ENCODE results near the gene LTK.
A peak's percentile ranks its signal among the peaks of the same experiment; 100 is the strongest.

Gene LTK

GRCh38 chr15:41523097-41523496, 9.5 kb upstream of the LTK start:
- DNase-seq = no peak

- no peak for DNase-seq
Observed at GRCh38 chr15:41521614-41522013, 8.0 kb upstream of the LTK start.

- DNase-seq = no peak
Observed at GRCh38 chr15:41520636-41521035, 7.0 kb upstream of the LTK start.

- DNase-seq = no peak
Observed at GRCh38 chr15:41517895-41518449, 4.3 kb upstream of the LTK start.

- DNase-seq = peak; percentile 32
Observed at GRCh38 chr15:41512940-41513505, 604 bp downstream of the LTK start.

GRCh38 chr15:41512512-41512939, 1.1 kb downstream of the LTK start:
- DNase-seq = no peak

GRCh38 chr15:41511899-41512369, 1.7 kb downstream of the LTK start:
- DNase-seq = peak; percentile 16

GRCh38 chr15:41511331-41511898, 2.2 kb downstream of the LTK start:
- DNase-seq = no peak

- no peak for DNase-seq
Observed at GRCh38 chr15:41510728-41511127, 2.9 kb downstream of the LTK start.

GRCh38 chr15:41507820-41508290, 5.8 kb downstream of the LTK start:
- DNase-seq = no peak

GRCh38 chr15:41506796-41507341, 6.8 kb downstream of the LTK start:
- DNase-seq = peak; percentile 30

GRCh38 chr15:41505776-41506175, 7.9 kb downstream of the LTK start:
- no peak for DNase-seq

GRCh38 chr15:41504751-41505492, 8.7 kb downstream of the LTK start:
- no peak for DNase-seq

- DNase-seq = no peak
Observed at GRCh38 chr15:41503669-41504010, 10.0 kb downstream of the LTK start.

- DNase-seq = no peak
Observed at GRCh38 chr15:41502795-41503668, 10.6 kb downstream of the LTK start.

- peak; percentile 43 for DNase-seq
Observed at GRCh38 chr15:41501931-41502794, 11.5 kb downstream of the LTK start.

GRCh38 chr15:41501191-41501917, 12.3 kb downstream of the LTK start:
- DNase-seq = peak; percentile 29

- no peak for DNase-seq
Observed at GRCh38 chr15:41499109-41499851, 14.3 kb downstream of the LTK start.

GRCh38 chr15:41498657-41499056, 15.0 kb downstream of the LTK start:
- no peak for DNase-seq
